NCI-H2227 (cell line): Measurements from ENCODE around the gene SPDL1.
A peak's percentile ranks its signal among the peaks of the same experiment; 100 is the strongest.
"Not testable (repeated sequence)": the region's sequence is repeated elsewhere in the genome, so short reads cannot be mapped to it uniquely, and the experiment has no call there.

ENCODE experiments used
- DNase-seq: peaks from one replicate; lab custom pipeline; 2025; ENCODE audit not compliant: unreplicated experiment; lab: John Stamatoyannopoulos, UW

Gene SPDL1

DNA sequence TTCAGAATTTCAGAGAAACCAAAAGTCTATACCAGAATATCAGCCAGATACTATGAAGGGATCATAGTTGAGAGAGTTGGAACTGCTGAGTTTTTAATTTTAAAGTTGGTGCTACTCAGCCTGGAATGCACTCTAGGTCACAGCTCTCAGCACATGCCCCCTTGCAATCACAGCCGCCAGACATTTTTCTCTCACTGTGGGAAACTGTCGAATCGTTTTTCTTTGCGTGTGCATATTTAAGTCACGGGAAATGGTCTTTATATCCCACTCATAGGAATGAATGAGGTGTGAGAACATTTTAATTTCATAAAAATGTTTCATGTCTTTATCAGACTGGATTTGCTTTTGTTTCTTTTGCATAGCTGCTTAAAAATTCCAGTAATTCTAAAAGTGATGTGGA is 12.2 kb upstream of the SPDL1 start:
- no peak for DNase-seq

DNA sequence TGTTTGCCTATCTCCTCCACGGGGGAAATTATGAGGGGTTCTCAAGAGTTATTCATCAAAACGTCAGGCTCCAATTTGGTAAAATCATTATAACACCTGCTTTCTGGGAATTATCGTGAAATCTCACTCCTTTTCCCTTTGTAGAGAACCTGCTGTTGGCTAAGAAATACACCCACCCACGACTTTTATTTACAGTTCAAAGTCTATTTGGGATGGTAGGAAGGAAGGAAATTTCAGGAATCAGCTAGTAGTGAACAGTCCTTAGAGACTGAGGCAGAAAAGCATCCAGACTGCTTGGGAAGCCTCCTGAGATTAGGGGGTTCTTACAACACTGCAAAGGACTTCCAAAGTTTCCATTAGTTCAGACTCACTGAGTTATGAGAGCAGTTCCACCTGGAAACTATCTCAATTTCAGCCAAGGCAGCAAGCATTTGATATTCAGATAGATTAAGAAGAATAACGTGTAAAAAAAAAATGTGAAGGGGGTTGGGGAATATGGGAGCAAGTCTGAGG is 9.4 kb upstream of the SPDL1 start:
- no peak for DNase-seq

DNA sequence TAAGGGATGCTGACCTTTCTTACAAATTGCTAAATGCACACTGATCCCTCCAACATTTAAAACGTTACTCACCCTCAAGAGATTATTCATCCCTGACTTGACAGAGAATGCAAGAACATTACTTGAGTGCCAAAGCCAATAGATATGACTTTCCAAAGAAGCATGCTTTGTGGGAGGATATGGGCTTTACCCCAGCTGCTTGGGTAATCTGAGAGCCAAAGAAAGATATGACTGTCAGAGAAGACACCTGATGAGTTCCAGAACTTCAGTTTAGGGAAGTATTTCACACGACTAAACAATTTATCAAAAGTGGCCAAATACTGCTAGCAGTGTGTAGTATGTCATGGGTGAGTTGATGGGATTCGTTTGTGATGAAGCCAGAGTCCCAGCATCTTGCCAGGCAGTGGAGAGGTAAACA is 7.4 kb upstream of the SPDL1 start:
- DNase-seq = no peak

DNA sequence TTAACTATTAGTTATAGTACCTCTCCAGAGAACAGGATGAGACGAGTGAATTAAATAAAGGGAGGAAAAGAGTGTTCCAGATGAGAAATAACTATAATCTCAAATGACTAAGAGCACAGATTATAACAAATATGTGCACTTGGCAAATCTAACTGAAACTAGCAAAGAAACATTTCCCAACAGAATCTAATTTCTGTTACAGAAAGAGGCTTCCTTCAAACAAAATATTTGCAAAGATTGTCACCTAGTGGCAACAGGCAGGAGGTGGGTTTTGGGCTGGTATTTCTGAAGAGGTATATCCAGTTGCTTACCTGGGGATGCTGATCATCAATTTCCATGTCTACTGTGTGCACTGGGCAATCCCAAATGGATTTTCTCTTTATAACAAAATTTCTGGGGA is 5.6 kb upstream of the SPDL1 start:
- no peak for DNase-seq

DNA sequence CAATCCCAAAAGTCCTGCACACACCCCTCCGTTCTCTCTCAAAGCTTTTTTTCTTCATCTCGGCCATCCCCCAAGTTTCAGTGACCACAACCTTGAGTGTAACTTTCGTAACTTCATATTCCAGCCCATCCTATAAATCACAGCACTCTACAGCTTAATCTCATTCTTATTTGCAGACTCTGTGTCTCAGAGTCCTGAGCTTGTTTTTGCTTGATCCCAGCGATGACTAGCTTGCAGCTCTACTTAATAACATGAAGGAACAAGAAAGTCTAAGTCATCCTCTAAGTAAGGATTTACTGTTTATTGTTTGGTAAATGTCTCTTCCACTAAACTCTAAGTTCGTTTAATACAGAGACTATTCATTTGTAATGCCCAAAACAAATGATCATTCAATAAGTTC is 2.6 kb upstream of the SPDL1 start:
- DNase-seq = no peak

DNA sequence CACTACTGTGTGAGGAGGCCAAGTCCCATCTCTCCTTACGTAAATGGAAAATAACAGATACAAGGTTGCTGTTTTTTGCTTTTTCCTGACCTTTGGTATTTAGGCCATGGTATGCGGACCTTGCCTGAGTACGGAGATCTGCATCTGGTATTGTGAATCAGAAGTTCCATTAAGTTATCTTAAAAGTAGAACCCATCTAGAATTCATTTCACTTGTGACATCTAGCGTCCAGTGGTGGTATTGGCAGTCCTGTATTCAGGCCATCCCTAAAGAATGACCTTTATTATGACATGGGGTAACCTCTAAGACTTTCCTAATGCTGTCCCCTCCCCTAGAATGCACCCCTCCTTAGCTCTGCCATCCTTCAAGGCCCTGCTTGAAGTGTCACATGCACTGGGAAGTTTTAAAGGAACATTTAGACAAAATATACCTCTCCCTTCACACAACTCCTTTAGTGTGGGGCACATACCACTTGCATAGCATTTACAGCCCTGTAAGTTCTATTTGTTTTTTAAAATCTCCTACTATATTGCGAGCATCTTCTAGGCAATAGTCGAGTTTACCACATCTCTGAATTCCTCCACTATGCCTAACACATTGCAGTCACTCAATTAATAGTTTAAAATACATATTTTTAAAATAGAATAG is 1.9 kb upstream of the SPDL1 start:
- DNase-seq = peak; percentile 41

DNA sequence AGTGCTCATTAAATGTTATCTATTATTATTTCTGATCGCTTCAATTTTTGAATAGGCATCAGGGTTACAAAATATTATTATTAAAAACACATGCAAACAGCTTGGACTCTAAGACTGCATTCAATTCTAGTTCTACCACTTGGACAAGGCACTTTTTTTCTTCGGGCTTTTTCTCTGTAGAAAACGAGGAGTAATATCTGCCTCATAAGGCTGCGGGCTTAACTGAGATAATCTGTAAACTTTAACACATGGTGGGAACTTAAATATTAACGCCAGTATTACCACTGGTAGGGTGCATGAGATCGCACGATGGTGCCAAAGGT is 511 bp upstream of the SPDL1 start:
- DNase-seq = no peak

DNA sequence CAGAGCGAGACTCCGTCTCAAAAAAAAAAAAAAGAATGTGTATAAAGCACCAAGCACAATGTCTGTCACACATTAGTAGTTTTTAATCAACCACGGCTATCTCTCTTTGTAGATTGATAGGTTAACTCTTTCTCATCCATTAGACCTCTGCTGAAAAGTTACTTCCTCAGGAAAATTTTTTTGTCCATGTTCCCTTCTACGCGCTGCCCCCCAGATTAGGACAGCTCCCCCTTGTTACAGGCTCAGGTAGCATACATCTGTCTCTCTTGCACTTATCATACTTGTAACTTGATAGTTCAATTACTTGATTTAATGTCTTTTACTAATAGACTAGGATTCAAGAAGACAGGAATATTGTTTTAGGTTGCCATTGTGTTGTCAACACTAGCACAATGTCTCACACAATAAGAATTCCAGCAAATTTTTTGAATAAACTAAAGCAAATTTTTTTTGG is 1.5 kb downstream of the SPDL1 start:
- DNase-seq = no peak

DNA sequence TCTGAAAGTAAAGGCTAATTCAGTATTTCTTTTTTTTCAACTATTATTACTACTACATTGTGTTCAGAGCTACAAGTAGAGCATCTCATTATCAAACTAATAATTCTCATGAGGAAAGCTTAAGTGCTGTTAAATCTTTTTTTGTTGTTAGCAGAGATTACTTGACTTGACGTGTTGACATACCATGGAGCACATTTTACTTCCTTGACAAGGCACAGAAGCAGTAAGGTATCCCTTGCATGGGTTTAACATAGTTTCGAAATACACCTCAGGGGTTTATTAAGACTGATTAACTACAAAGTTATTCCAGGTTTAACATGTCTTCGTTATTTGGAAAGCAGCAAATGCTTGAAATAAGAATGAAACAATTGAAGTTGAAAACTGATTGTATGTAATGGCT is 7.0 kb downstream of the SPDL1 start:
- DNase-seq = no peak

DNA sequence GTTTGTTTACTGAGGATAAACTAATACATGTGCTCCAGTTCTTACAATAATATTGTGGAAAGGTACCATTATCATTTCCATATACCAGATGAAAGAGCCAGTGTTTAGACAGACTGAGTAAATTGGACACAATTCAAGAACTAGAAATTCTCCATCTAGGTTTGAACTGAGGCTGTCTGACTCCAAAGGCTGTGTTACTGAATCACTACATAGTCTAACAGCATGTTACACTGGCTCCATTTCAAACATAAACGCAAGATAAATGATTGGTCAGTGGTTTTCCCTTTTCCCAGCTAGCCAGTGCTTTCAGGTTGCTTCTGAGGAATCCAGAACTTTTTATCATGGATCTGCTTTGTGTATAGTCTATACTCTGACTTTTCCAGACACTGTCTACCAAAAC is 8.1 kb downstream of the SPDL1 start:
- DNase-seq = no peak

DNA sequence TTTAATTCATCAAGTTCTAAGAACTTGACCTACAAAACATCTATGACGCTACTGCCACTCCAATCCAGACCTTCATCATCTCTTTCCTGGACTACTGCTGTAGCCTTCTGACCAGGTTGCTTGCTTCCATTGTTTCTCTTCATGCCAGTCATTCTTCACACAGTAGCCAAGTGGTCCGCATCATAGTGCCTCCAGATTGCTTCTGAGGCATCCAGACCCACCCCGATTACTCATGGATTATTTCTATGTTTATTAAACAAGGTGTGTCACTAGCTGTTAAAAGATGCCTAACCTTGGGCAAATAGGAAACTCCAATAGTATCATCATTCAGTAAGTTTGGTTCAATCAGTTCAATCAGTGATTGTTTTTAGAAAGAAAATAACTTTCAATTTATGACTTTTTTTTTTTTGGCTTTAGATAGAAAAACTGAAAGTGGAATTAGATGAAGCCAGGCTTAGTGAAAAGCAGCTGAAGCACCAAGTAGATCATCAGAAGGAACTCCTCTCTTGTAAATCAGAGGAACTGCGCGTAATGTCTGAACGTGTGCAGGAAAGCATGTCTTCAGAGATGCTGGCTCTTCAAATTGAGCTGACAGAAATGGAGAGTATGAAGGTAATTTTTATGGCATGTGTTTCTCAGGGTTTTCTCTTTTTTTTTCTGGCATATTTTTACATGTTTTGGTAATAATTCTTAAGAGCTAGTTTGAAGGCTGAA is 9.5 kb downstream of the SPDL1 start:
- DNase-seq = no peak

DNA sequence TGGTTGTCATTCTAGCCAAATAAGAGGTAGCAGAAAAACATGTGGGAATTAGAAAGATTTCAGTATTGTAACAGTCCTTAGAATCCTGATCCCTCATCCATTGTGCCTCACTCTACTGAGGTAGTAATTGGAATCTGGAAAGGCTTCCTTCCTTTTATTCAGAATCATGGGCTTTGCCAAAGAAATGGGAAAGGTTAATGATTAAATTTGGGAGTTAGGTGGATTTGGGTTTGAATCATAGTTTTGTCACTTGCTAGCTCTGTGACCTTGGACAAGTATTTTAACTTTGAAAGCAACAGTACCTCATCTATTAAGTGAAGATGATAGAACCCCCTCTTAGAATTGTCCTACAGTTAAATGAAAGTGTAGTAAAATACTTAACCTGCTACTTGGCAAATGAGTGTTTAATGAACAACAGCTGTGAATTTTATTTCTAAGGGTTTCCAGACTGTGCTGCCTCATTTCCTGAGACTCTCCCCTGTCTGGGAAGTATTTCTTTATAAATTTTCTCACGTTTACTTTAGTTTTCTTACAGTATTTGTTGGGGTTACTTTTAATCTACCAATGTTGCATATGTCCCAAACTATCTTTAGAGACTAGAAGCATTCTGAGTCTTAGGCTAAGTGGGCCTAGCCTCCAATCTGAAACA is 11.7 kb downstream of the SPDL1 start:
- no peak for DNase-seq

DNA sequence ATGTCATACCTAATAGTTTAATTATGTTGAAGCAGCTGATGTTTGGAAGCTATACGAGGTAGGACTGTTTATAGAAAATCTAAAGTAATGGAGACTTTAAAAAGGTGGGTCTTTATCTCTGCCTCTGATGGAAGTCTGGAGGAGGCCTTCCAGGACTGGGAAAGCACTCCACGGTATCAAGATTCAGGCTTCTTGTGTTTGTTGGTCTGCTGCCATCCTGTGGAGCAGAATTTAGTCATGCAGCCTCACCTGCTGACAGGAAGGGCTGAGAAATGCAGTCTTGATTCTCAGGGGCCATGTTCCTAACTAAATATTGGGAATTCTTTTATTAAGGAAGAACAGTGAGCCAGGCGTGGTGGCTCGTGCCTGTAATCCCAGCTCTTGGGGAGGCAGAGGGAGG is 15.9 kb downstream of the SPDL1 start:
- DNase-seq = no peak

DNA sequence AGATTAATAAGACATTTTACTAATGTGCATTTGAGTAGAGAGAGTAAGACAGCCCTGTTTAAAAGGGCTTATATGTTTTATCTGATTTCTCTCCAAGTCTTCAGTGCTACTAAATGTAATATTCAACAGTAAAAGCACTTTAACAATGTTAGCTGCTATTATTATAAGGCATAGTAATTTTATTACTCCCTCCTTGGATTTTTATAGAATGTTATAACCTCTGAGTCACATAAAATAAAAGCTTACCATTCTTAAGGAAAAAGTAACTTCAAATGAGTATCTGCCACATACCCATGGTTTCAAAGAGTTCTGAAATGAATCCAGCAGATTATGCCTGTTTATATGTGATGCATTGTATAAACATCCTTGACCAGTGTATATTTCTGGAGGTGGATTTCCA is 19.0 kb downstream of the SPDL1 start:
- DNase-seq = no peak

DNA sequence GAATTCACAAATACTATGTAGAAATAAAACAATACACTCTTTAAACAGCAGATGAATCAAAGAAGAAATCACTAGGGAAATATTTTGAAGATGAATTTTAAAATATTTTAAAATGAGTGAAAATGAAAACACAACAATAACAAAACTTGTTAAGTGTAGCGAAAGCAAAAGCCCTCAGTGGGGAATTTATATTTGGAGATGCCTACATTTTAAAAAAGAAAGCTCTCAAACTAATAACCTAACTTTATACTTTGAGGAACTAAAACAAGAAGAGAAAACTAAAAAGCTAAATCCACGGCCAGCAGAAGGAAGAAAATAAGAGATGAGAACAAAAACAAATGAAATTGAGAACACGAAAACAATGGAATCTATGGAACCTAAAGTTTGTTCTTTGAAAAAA is 22.7 kb downstream of the SPDL1 start:
- DNase-seq = no peak

DNA sequence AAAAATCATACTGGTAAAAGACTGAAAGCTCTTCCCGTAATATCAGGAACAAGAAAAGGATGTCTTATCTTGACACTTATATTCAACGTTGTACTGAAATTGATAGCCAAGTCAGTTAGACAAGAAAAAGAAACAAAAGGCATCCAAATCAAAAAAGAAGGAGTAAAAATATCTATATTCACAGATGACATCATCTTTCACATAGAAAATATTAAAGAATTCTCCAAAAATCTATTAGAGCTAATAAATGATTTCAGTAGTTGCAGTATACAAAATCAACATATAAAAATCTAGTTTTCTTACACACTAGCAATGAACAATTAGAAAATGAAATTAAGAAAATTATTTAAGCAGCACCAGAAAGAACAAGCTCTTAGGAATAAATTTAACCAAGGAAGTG is 24.3 kb downstream of the SPDL1 start:
- no peak for DNase-seq

DNA sequence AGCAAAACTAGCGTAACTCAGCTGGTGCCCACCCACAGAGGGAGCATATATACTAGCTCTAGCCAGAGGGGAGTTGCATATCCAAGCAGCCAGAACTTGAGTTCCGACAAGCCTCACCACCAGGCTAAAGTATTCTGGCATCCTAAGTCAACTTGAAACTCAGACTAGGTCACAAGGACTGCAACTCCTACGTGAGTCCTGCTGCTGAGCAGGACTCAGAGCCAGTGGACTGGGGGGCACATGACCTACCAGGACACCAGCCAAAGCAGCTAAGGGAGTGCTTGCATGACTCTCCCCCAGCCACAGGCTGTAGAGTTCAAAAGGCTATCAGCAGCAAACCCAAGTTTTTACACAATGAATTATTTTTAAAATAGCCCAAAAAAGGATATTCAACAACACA is 26.1 kb downstream of the SPDL1 start:
- DNase-seq = no peak

DNA sequence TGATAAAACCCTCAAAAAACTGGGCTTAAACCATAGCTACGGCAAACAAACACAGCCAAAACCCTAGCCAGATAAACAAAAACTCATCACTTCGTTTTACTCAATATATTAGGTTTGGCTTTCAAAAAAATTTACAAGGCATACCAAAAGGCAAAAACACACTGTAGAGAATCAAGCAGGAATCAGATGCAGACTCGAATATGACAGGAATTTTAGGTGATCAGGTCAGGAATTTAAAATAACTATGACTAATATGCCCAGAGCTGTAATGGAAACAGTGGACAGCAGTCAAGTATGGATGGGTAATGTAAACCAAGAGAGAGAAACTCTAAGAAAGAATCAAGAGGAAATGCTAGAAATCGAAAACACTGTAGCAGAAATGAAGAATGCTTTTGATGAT is 27.0 kb downstream of the SPDL1 start:
- DNase-seq = no peak

DNA sequence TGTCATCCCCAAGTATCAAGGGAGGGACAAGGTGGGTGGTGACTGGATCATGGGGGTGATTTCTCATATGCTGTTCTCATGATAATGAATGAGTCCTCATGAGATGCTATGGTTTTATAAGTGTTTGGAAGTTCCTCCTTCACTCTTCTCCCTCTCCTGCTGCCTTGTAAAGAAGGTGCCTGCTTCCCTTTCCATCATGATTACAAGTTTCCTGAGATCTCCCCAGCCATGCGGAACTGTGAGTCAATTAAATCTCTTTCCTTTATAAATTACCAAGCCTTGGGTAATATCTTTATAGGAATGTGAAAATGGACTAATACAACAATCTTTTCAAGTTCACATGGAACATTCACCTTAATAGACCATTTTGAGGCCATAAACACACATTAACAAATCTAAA is 32.0 kb downstream of the SPDL1 start:
- no peak for DNase-seq

DNA sequence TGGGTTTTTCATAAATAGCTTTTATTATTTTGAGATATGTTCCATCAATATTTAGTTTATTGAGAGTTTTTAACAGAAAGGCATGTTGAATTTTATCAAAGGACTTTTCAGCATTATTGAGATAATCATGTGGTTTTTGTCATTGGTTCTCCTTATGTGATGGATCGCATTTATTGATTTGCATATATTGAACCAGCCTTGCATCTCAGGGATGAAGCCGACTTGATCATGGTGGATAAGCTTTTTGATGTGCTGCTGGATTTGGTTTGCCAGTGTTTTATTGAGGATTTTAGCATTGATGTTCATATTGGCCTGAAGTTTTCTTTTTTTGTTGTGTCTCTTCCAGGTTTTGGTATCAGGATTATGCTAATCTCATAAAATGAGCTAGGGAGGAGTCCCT is 40.7 kb downstream of the SPDL1 start:
- DNase-seq = not testable (repeated sequence)

DNA sequence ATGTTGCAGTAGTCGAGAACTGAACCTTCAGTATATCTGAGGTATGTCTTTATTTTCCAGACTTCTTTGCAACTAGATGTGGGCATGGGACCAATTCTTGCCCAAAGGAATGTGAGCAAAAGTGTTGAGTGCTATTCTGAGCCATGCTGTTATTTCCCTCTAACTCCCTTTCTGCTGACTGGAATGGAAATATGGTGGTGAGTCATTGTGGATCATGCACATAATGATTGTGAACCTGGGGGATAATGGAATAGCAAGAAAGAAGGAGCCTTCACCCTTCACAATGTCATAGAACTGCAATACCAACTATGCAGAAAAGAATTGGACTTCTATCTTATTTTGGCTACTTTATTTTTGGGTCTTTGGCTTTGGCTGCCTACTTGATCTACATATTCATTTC is 43.2 kb downstream of the SPDL1 start:
- no peak for DNase-seq

DNA sequence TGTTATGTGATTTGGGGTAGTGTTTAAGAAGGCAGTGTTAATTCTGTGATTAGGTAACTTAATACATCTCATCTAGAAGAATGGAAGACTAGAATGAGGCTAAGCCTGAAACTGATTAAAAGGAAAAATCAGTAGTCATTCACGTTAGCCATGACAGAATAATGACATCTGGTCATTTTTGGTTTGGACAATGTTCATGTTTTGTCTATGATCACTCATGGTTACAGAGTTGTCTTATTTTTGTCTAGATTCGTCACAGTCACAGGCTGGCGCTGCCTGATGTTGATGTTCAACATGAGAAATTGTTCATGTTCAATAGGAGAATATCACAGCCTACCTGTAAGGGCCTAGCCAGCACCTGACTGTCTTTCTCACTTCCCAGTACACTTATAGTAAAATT is 44.0 kb downstream of the SPDL1 start:
- no peak for DNase-seq
